ENCODE data around the gene PCDH9. TPM values are rescaled to one million over a fixed set of nuclear protein-coding genes. Genes with fewer than 3 reads are reported as not detected.

PCDH9 gene
- total and polyA plus RNA-seq, 10 donors: 0.24 to 8.1 (median 3.8) TPM

GRCh38 chr13:66459143-66459542, 771.0 kb downstream of the PCDH9 start:
- intact Hi-C loops (cut with DNase I; ENCODE audit: low total_unique reads): no loop called here
- Histone ChIP-seq H3K27ac (no peak overlapping the region), H3K36me3 (no peaks in the 10 kb centered on the region), H3K4me3 (no peak overlapping the region), H3K27me3 (replicated peaks in 1 of 7) (no peaks in the 10 kb centered on the region), H3K9me3 (no peaks in the 10 kb centered on the region), H3K4me1 (no peaks in the 10 kb centered on the region)
- no peak for TF ChIP-seq CTCF (IDR thresholded peaks at IDR 0.05 in 8 of 11, conservative IDR thresholded peaks at IDR 0.05 in 3 of 11)
- TF ChIP-seq POLR2A (IDR thresholded peaks at IDR 0.05): no peak
- no peak for TF ChIP-seq POLR2AphosphoS5 (IDR thresholded peaks at IDR 0.05)
- WGBS, 5 donors: 85 to 93% (median 89%) methylated on average over 2 of the region's 2 CpGs
- DNase-seq: no peak

- TF ChIP-seq POLR2AphosphoS5 (IDR thresholded peaks at IDR 0.05) (no peak), POLR2A (IDR thresholded peaks at IDR 0.05) (no peak), CTCF (IDR thresholded peaks at IDR 0.05 in 8 of 11, conservative IDR thresholded peaks at IDR 0.05 in 3 of 11) (no peak)
- intact Hi-C loops (cut with DNase I; ENCODE audit: low total_unique reads): no loop called here
- Histone ChIP-seq H3K4me1 (no peaks in the 10 kb centered on the region), H3K36me3 (no peaks in the 10 kb centered on the region), H3K9me3 (no peaks in the 10 kb centered on the region), H3K4me3 (no peak overlapping the region), H3K27ac (no peak overlapping the region), H3K27me3 (replicated peaks in 1 of 7) (no peaks in the 10 kb centered on the region)
- no peak for DNase-seq
- 77 to 94% (median 87%) methylated on average over 4 of the region's 4 CpGs for WGBS, 5 donors
Observed at GRCh38 chr13:66446413-66446812, 783.7 kb downstream of the PCDH9 start.

- no peak for TF ChIP-seq CTCF (IDR thresholded peaks at IDR 0.05 in 8 of 11, conservative IDR thresholded peaks at IDR 0.05 in 3 of 11)
- no peak for TF ChIP-seq POLR2AphosphoS5 (IDR thresholded peaks at IDR 0.05)
- no peak for TF ChIP-seq POLR2A (IDR thresholded peaks at IDR 0.05)
- Histone ChIP-seq H3K36me3 (no peaks in the 10 kb centered on the region), H3K27me3 (replicated peaks in 1 of 7) (no peaks in the 10 kb centered on the region), H3K4me1 (no peaks in the 10 kb centered on the region), H3K9me3 (peaks cover 0 to 1% (median 0%) of the 10 kb centered on the region in 8 donors), H3K27ac (no peak overlapping the region), H3K4me3 (no peak overlapping the region)
- no peak for DNase-seq
- intact Hi-C loops (cut with DNase I; ENCODE audit: low total_unique reads): no loop called here
- 73 to 84% (median 83%) methylated on average over 1 of the region's 1 CpG for WGBS, 5 donors
Observed at GRCh38 chr13:66443926-66444325, 786.2 kb downstream of the PCDH9 start.

GRCh38 chr13:66440938-66441337, 789.2 kb downstream of the PCDH9 start:
- Histone ChIP-seq H3K27me3 (replicated peaks in 1 of 7) (no peaks in the 10 kb centered on the region), H3K4me3 (no peak overlapping the region), H3K4me1 (no peaks in the 10 kb centered on the region), H3K9me3 (peaks cover 0 to 9% (median 0%) of the 10 kb centered on the region in 8 donors), H3K27ac (no peak overlapping the region), H3K36me3 (no peaks in the 10 kb centered on the region)
- no peak for TF ChIP-seq POLR2AphosphoS5 (IDR thresholded peaks at IDR 0.05)
- TF ChIP-seq CTCF (IDR thresholded peaks at IDR 0.05 in 8 of 11, conservative IDR thresholded peaks at IDR 0.05 in 3 of 11): no peak
- TF ChIP-seq POLR2A (IDR thresholded peaks at IDR 0.05): no peak
- no peak for DNase-seq
- 87 to 94% (median 89%) methylated on average over 3 of the region's 3 CpGs for WGBS, 5 donors
- intact Hi-C loops (cut with DNase I; ENCODE audit: low total_unique reads): no loop called here
